Measurements from ENCODE around the gene PRKG1.

DNA sequence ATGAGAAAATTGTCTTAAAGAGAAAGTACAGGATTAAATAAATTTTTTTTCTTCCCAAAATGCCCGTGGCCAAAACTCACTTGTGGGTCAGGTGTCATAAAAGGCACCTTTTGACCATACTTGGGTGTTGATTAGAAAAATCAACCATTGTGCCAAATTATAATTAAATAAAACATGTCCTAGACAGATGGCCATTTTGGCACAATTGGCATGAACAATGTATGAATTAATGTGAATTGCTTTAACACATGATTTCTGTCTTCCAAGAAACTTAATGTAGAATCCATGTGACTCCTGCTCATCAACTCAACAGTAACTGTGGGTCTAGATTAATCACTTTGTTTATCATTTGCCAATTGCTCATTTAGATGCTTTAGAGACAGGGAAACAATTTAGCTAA is 561.1 kb downstream of the PRKG1 start:
- TF ChIP-seq CTCF (IDR thresholded peaks at IDR 0.05) (no peak), POLR2A (IDR thresholded peaks at IDR 0.05) (no peak)

Measured in Peyer's patch (tissue), 4 donors.